Fibroblast of pulmonary artery (primary cell): ENCODE results near the gene INPP5B.
"Not testable (repeated sequence)": the region's sequence is repeated elsewhere in the genome, so short reads cannot be mapped to it uniquely, and the experiment has no call there.

Source experiments
- DNase-seq: peaks from one replicate; pipeline ENCODE4 v3.0.0-alpha.2; 2010; ENCODE audit warnings: low read depth
- H3K4me3 ChIP-seq: replicated peaks from 2 replicates; pipeline ENCODE4 v1.5.1; 2011; ENCODE audit warnings: low read depth, mild to moderate bottlenecking, control low read depth, low read length, moderate library complexity
- TF ChIP-seq, protein P1 (sequence below): IDR thresholded peaks from 2 replicates; pipeline ENCODE4 v1.5.1; 2011; ENCODE audit warnings: mild to moderate bottlenecking, control low read depth, low read length, inconsistent platforms; ENCODE audit errors: missing control alignments

INPP5B gene

DNA sequence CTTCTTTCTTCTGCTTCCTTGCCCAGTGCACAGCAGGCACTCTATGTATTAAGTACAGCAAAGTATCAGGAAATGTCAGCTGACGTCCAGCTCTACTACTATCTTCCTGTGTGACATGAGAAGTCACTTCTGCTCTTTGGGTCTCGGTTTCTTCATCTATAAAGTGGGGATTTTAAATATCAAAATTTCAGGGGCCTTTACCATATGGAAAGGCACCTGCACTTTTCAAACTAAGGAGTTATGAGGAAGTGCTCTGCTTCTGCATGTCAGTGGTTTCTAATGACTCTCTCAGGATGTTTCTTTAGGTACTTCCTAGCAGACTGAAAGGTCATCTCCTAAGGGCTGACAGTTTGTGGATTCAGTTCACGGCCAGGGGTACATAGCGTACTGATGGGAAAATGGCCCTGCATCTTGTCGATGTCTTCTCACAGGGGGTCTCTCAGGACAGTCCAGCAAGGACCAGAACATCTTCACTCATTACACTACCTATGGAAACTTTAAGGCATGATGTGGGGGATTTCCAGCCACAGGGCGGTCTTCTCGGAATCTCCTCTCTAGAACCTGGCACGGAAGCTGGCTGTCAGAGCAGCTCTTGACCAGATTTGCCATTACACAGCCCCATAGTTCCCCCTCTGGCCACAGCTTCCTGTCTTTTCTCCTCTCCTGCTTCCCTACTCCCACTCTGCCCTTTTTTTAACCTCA, 45.5 kb downstream of the INPP5B start:
- DNase-seq, result no peak
- TF ChIP-seq, protein P1, sequence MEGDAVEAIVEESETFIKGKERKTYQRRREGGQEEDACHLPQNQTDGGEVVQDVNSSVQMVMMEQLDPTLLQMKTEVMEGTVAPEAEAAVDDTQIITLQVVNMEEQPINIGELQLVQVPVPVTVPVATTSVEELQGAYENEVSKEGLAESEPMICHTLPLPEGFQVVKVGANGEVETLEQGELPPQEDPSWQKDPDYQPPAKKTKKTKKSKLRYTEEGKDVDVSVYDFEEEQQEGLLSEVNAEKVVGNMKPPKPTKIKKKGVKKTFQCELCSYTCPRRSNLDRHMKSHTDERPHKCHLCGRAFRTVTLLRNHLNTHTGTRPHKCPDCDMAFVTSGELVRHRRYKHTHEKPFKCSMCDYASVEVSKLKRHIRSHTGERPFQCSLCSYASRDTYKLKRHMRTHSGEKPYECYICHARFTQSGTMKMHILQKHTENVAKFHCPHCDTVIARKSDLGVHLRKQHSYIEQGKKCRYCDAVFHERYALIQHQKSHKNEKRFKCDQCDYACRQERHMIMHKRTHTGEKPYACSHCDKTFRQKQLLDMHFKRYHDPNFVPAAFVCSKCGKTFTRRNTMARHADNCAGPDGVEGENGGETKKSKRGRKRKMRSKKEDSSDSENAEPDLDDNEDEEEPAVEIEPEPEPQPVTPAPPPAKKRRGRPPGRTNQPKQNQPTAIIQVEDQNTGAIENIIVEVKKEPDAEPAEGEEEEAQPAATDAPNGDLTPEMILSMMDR, result no peak
- no peak overlapping the region for H3K4me3 ChIP-seq

DNA sequence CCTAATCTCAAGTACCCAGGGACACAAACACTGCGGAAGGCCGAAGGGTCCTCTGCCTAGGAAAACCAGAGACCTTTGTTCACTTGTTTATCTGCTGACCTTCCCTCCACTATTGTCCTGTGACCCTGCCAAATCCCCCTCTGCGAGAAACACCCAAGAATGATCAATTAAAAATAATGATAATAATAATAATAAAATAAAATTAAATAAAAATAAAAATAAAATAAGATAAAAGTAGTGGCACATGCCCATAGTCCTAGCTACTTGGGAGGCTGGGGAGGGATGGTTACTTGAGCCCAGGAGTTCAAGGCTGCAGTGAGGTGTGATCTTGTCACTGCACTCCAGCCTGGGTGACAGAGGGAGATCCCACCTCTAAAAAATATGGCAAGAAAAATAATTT, 49.3 kb downstream of the INPP5B start:
- not testable (repeated sequence) for H3K4me3 ChIP-seq, DNase-seq

DNA sequence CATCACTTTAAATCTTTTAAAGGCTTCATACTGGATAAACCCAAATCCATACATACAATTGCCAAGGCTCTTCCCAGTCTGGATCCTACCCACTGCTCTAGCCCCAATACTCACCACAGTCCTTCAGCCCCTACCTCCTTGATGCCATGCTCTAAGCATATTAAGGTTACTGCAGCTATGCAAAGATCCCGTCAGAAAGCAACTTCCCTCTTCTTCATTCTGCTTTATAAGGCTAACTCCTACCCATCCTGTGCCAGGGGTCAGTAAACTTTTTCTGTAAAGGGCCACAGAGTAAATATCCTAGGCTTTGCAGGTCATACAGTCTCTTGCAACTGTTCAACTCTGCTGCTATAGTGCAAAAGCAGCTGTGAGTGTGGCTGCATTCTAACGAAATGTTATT, 53.2 kb downstream of the INPP5B start:
- no peak for DNase-seq
- H3K4me3 ChIP-seq, result no peak overlapping the region

DNA sequence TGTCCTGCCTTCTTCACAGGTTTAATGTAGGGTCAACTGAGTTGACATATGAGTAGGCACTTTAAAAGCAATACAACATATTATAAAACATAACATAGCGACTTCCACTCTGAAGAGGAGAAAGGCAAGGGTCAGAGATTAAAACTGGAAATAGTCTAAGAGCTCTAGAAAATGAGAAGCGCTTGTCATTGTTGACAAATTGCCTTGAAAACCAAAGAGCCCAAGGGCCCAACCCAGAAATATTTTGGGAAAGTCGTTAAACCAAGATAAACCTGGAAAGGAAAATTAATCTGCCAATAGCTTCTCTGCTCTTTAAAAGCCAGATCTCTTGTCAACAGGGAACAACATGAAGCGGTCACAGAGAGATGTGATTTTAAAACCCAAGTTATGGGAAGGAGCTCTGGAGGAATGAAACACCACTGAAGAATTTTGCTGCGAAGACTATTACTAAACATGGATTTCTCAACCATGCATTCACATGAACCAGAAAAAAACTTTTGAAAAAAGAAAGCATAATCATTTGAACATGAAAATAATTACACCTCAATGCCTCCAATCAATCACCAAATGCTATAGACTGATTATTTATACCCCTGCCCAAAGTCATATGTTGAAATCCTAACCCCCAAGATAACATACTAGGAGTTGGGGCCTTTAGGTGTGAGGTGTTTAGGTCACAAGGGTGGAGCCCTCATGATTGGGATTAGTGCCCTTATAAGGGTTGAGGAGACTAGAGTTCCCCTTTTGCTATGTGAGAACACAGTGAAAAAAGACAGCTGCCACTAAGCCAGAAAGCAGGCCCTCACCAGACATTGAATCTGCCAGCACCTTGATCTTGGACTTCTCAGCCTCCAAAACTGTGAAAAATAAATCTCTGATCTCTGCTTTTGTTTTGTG, 54.5 kb downstream of the INPP5B start:
- no peak overlapping the region for H3K4me3 ChIP-seq
- DNase-seq, result peak; percentile 49
- TF ChIP-seq, protein P1, result no peak

More for the DNA sequence above, 53.2 kb downstream of the INPP5B start:
- TF ChIP-seq, protein P1, result no peak

DNA sequence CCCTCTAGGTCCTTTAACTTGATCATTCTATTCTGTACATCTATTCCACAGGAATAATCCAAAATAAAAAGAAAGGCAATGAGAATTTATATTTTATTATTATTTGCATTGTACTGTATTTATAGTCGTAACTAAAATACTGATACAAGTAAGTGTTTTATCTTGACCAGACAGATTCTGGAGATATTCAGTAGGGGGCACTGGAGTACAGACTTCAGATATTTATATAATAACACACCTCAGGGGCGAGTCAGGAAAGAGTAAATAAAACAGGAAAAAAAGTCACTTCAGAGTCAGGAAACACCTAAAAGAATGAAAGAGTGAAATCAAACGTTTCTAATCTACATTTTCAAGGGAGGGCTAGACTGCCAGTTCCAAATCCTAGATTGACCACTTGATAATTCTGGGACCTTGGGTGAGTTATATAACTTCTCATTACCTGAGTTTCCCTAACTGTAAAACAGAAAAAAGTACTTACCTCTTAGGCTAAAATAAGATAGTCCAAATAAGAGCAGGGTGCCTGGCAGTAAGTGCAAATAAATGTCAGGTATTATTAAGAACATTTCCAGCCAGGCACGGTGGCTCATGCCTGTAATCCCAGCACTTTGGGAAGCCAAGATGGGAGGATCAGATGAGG, 56.4 kb downstream of the INPP5B start:
- no peak overlapping the region for H3K4me3 ChIP-seq
- TF ChIP-seq, protein P1, result peak; percentile 43
- DNase-seq, result peak; percentile 57

DNA sequence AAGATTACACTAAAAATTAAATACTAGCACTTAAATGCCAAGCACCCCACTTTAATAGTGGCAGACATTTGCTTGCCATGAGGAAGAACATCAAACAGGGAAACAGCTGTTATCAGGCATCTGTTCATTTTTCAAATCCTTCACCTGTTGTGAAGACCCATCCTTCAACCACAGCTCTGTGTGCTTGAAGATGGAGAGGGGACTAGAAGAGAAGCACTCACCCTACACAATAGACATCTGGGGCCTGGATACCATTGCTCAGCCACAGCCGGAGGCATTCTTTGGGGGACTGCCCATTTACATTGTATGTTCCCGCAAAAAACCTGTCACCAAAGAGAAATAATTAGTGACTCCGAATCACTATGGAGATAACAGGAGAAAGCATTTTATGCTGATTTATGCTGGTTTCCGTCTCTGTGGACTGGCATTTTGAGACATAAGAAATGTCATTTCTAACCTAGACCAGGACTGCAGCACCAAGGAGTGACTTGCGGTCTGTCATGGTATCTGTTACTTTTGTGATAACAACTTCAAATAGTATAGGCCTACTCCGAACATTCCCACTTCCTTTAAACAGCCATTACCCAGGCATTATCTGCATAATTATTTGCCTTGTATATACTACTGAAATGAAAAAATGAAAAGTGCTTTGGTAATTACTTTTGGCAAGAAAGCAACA, 58.7 kb downstream of the INPP5B start:
- DNase-seq, result no peak
- H3K4me3 ChIP-seq, result no peak overlapping the region
- TF ChIP-seq, protein P1, result no peak

DNA sequence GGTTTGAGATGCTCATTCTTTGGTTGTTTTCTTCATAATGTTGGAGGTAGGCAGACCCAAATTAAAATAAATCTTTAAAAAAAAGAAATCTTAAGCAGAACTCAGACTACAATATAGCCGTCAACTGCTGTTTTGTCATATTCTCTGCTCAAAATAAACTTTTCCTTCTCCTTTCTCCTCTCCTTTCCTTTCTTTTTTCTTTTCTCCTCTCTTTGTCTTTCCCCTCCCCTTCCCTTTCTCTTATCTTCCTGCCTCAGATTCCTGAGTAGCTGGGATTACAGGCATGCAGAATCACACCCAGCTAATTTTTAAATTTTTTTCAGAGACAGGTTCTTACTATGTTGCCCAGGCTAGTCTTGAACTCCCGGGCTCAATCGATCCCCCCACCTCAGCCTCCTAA, 62.7 kb downstream of the INPP5B start:
- TF ChIP-seq, protein P1, result no peak
- H3K4me3 ChIP-seq, result no peak overlapping the region
- DNase-seq, result no peak
